Stomach (tissue), 9 donors: ENCODE results near the gene TBC1D14. TPM values are rescaled to one million over a fixed set of nuclear protein-coding genes. Genes with fewer than 3 reads are reported as not detected.

Source experiments
- DNase-seq, 2 donors: peaks; one replicate each; pipeline versions ENCODE4 v3.0.0 to v3.0.0-alpha.2; 2013 to 2019
- H3K27ac ChIP-seq, 5 donors: fragments of 200-600 bp in 4 of 5; sonication (generic) in 4 of 5; one replicate each; pipeline ENCODE4 v1.5.1; 2013 to 2019; ENCODE audit warnings: mild to moderate bottlenecking in 1 of 5, moderate library complexity in 1 of 5
- H3K27me3 ChIP-seq, 3 donors: fragments of 200-600 bp; sonication (generic); one replicate each; pipeline ENCODE4 v1.5.1; 2017 to 2019; ENCODE audit warnings: mixed run types in 1 of 3
- H3K36me3 ChIP-seq, 4 donors: fragments of 200-600 bp; sonication (generic); 1 replicate in 3 of 4; 2 replicates in 1 of 4; pipeline ENCODE4 v1.5.1; 2016 to 2019
- H3K4me1 ChIP-seq, 4 donors: fragments of 200-600 bp; sonication (generic); one replicate each; pipeline ENCODE4 v1.5.1; 2016 to 2019
- H3K4me3 ChIP-seq, 4 donors: fragments of 200-600 bp; sonication (generic) in 3 of 4; one replicate each; pipeline ENCODE4 v1.5.1; 2016 to 2019; ENCODE audit warnings: mild to moderate bottlenecking in 1 of 4
- H3K9me3 ChIP-seq, 4 donors: fragments of 200-600 bp; sonication (generic); one replicate each; pipeline ENCODE4 v1.5.1; 2016 to 2019
- CTCF ChIP-seq, 7 experiments: fragments of 450-650 bp in 4 of 7; fragments of 200-600 bp in 3 of 7; sonication (generic) in 3 of 7; IDR thresholded peaks; one replicate each; pipeline ENCODE4 v1.5.1; 2016 to 2019; ENCODE audit warnings: antibody characterized with exemption in 7 of 7, control low read depth in 2 of 7, mild to moderate bottlenecking in 1 of 7
- EP300 ChIP-seq: sonication (generic); formaldehyde crosslinking; IDR thresholded peaks from one replicate; pipeline ENCODE4 v1.6.1; 2017; ENCODE audit warnings: antibody characterized with exemption
- POLR2A ChIP-seq, 4 donors: fragments of 450-650 bp; IDR thresholded peaks; one replicate each; pipeline ENCODE4 v1.6.1; 2016; ENCODE audit warnings: antibody characterized with exemption in 4 of 4, control low read depth in 2 of 4, mild to moderate bottlenecking in 1 of 4, moderate library complexity in 1 of 4
- POLR2AphosphoS5 ChIP-seq, 3 donors: sonication (generic); formaldehyde crosslinking; IDR thresholded peaks; one replicate each; pipeline ENCODE4 v1.6.1; 2016; ENCODE audit warnings: antibody characterized with exemption in 3 of 3
- WGBS, 5 donors: extraction: QIAGEN DNeasy Blood & Tissue Kit in 3 of 5; methylation state at CpG; one replicate each; pipeline versions ENCODE4 v1.1.5 to v1.1.7; 2013 to 2018; 5-methylcytosine and 5-hydroxymethylcytosine counted together
- intact Hi-C: fragments of 100-400 bp; cut with DNase I; formaldehyde crosslinking; loops from one replicate; pipeline ENCODE4 v1.15.1; 2023; ENCODE audit warnings: low total_unique reads
- polyA plus RNA-seq, 3 donors: library from polyadenylated mRNA; stranded (reverse); fragments of 200-250 nt; gene quantifications; one replicate each; pipeline ENCODE4 v1.2.3, GENCODE V29; 2013
- total RNA-seq, 5 donors: library from RNA; depleted of rRNA; stranded (reverse); fragments of >200 nt; gene quantifications; one replicate each; pipeline versions ENCODE4 v1.1.0 to v1.2.3, GENCODE V29; 2014 to 2016
- donor health status: healthy with polysubstance abuse.
- donor health status: Bipolar disorder and iron deficiency.
- donor health status: healthy.

TBC1D14 gene
- total and polyA plus RNA-seq, 8 donors = 19.5 to 72.4 (median 40.4) TPM

DNA sequence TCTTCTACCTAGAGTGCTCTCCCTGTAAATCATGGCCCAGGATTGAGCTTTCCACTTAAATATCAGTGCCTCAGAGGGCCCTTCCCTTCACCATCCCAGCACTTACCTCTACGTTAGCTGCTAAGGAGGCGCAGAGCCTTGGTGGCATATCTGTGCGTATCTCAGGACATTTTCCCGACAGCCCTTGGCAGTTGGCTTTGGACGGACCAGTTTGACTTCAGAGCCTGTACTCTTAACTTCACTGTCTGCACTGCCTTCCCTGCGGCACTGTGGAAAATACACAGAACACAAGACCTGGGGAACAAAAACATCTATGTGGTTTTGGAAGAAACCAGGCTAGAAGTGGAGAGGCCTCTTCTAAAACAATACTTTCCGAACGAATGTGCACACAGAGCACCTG is 135.9 kb downstream of the TBC1D14 start:
- no peak for DNase-seq
- peaks cover 45 to 83% (median 78%) of the 10 kb centered on the region in 4 donors for H3K4me1 ChIP-seq
- H3K9me3 ChIP-seq = no peaks in the 10 kb centered on the region
- 55 to 71% (median 60%) methylated on average over 8 of the region's 8 CpGs for WGBS, 5 donors
- intact Hi-C loops = loop anchor here (10.0 kb wide), 1 partner anchor 61 kb away; no protein-coding TSS in a partner anchor
- H3K27me3 ChIP-seq = no peaks in the 10 kb centered on the region
- no peak for TF ChIP-seq POLR2A (IDR thresholded peaks at IDR 0.05)
- no peak for TF ChIP-seq EP300
- TF ChIP-seq CTCF (IDR thresholded peaks at IDR 0.05) = no peak
- no peak for TF ChIP-seq POLR2AphosphoS5 (IDR thresholded peaks at IDR 0.05)
- peak overlapping the region; percentile 65 to 99 (median 98) for H3K4me3 ChIP-seq
- H3K27ac ChIP-seq = peak overlapping the region in 1 of 5 donors; percentile 93
- H3K36me3 ChIP-seq = peaks cover 0 to 3% (median 3%) of the 10 kb centered on the region in 4 donors

DNA sequence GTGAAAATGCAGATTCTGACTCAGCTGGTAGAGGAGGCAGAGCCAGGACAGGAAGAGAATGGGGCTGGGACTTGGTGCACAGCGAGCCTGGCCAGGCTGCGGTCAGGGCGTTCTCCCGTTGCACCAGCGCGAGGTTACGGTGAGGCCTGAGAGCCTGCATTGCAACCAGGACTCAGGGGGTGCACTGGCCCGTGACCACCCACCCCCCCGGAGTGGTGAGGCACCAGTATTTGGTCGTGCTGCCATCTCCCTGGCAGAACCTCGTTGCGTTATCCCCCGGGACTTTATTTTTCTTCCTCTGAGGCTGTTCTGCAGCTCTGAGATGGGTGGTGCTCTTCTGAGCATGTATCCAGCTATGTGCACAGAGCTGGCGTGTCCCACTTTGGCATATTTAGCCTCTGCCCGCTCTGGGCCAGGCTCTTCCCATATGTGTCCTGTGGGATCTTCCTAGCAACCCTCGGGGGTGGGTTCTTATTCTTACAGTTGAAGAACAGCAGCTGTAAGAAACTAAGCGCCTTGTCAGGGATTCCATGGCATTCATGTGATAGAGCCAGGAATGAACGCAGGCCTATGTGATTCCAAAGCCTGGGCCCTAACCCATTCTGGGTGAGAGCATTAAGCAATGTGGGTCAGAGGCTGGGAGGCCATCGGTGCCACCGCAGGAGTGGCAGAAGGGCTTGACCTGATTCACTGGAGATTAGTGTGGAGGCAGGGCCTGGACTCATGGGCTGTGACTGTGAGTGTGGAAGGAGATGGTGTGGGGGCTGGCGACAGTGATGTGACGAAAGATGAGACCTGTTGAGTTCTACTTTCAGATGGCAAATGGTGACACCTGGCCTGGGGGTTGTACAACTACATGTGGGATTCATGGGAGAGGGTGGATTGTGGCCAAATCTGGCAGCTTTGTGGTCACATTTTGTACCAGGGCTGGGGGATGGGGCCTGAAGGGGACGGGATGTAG is 136.6 kb downstream of the TBC1D14 start:
- intact Hi-C loops = loop anchor here (10.0 kb wide), 1 partner anchor 61 kb away; no protein-coding TSS in a partner anchor
- no peak for TF ChIP-seq EP300
- no peak for TF ChIP-seq POLR2A (IDR thresholded peaks at IDR 0.05)
- no peak for TF ChIP-seq POLR2AphosphoS5 (IDR thresholded peaks at IDR 0.05)
- TF ChIP-seq CTCF (IDR thresholded peaks at IDR 0.05) = no peak
- no peaks in the 10 kb centered on the region for H3K27me3 ChIP-seq
- H3K36me3 ChIP-seq = peaks cover 0 to 3% (median 3%) of the 10 kb centered on the region in 4 donors
- 83 to 87% (median 85%) methylated on average over 22 to 23 of the region's 23 CpGs for WGBS, 5 donors
- H3K4me1 ChIP-seq = peaks cover 52 to 86% (median 82%) of the 10 kb centered on the region in 4 donors
- DNase-seq = no peak
- no peak overlapping the region for H3K27ac ChIP-seq
- peak overlapping the region in 2 of 4 donors; percentile 98 to 99 for H3K4me3 ChIP-seq
- H3K9me3 ChIP-seq = no peaks in the 10 kb centered on the region

DNA sequence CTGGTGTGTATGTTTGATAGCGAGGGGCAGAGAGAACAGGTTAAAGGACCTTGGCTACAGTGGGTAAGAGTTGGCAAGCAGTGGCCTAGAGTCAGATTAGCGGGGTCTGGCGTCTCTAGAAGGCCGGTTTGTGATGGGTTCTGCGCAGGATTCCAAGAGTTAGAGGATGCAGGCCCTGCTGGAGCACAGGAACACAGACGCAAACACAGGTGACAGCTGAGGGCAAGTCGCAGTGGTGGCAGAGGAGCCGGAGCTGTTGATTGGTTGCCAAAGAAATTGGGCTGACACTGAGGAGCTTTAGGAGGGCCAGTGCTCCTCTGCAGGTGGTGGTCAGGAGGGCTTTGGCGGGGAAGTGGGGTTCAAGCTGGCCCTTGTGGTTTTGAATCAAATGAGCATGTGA is 137.3 kb downstream of the TBC1D14 start:
- H3K4me1 ChIP-seq = peaks cover 47 to 84% (median 78%) of the 10 kb centered on the region in 4 donors
- peaks cover 2 to 6% (median 5%) of the 10 kb centered on the region in 4 donors for H3K36me3 ChIP-seq
- H3K9me3 ChIP-seq = no peaks in the 10 kb centered on the region
- no peak for DNase-seq
- no peaks in the 10 kb centered on the region for H3K27me3 ChIP-seq
- H3K27ac ChIP-seq = no peak overlapping the region
- TF ChIP-seq POLR2AphosphoS5 (IDR thresholded peaks at IDR 0.05) = no peak
- TF ChIP-seq POLR2A (IDR thresholded peaks at IDR 0.05) = no peak
- TF ChIP-seq EP300 = no peak
- no peak for TF ChIP-seq CTCF (IDR thresholded peaks at IDR 0.05)
- no peak overlapping the region for H3K4me3 ChIP-seq
- intact Hi-C loops = loop anchor here (10.0 kb wide), 1 partner anchor 62 kb away; no protein-coding TSS in a partner anchor
- 82 to 93% (median 90%) methylated on average over 9 of the region's 9 CpGs for WGBS, 5 donors

DNA sequence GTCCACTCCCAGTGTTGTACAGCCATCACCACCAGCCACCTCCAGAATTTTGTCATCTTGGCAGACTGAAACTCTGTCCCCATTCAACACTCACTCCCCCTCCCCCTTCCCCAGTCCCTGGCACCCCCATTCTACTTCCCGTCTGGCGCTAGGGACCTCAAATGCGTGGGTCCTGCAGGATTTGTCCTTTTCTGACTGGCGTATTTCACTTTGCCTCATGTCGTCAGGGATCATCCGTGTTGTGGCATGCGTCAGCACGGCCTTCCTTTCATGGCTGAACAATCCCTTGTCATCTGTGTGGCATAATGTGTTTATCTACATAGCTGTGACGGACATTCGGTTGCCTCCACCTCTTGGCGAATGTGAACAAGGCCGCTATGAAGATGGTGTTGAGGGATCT is 139.0 kb downstream of the TBC1D14 start:
- no peak for TF ChIP-seq POLR2AphosphoS5 (IDR thresholded peaks at IDR 0.05)
- no peak for TF ChIP-seq CTCF (IDR thresholded peaks at IDR 0.05)
- TF ChIP-seq POLR2A (IDR thresholded peaks at IDR 0.05) = no peak
- WGBS, 5 donors = 92 to 97% (median 95%) methylated on average over 12 of the region's 12 CpGs
- no peak for DNase-seq
- Histone ChIP-seq H3K9me3 (no peaks in the 10 kb centered on the region), H3K4me3 (no peak overlapping the region), H3K36me3 (peaks cover 5 to 19% (median 13%) of the 10 kb centered on the region in 4 donors), H3K4me1 (peaks cover 52 to 97% (median 86%) of the 10 kb centered on the region in 4 donors), H3K27me3 (no peaks in the 10 kb centered on the region), H3K27ac (no peak overlapping the region)
- intact Hi-C loops = loop anchor here (10.0 kb wide), 1 partner anchor 64 kb away; no protein-coding TSS in a partner anchor
